Esophagus squamous epithelium (tissue), 5 donors: Measurements from ENCODE around the gene R3HDM4. TPM values are rescaled to one million over a fixed set of nuclear protein-coding genes. Genes with fewer than 3 reads are reported as not detected.

Source experiments
- DNase-seq: peaks from one replicate; lab custom pipeline; 2025; lab: John Stamatoyannopoulos, UW
- H3K27ac ChIP-seq, 4 donors: fragments of 200-600 bp; sonication (generic); one replicate each; pipeline ENCODE4 v1.5.1; 2016 to 2019; ENCODE audit warnings: mild to moderate bottlenecking in 1 of 4
- H3K27me3 ChIP-seq, 4 donors: fragments of 200-600 bp; sonication (generic); 1 replicate in 3 of 4; 2 replicates in 1 of 4; pipeline versions ENCODE4 v1.5.1 to v1.6.0; 2017 to 2021; ENCODE audit warnings: antibody characterized with exemption in 1 of 4
- H3K36me3 ChIP-seq, 3 donors: fragments of 200-600 bp; sonication (generic); one replicate each; pipeline ENCODE4 v1.5.1; 2016 to 2019
- H3K4me1 ChIP-seq, 3 donors: fragments of 200-600 bp; sonication (generic); one replicate each; pipeline ENCODE4 v1.5.1; 2017 to 2019
- H3K4me3 ChIP-seq, 4 donors: fragments of 200-600 bp; sonication (generic); 1 replicate in 3 of 4; 2 replicates in 1 of 4; pipeline ENCODE4 v1.5.1; 2016 to 2019; ENCODE audit warnings: mild to moderate bottlenecking in 2 of 4, moderate library complexity in 1 of 4
- H3K9me3 ChIP-seq, 3 donors: fragments of 200-600 bp; sonication (generic); one replicate each; pipeline ENCODE4 v1.5.1; 2016 to 2019
- POLR2A ChIP-seq, 4 donors: fragments of 450-650 bp; IDR thresholded peaks; one replicate each; pipeline ENCODE4 v1.6.1; 2017; ENCODE audit warnings: antibody characterized with exemption in 4 of 4, mild to moderate bottlenecking in 4 of 4, moderate library complexity in 3 of 4
- WGBS, 2 donors: methylation state at CpG; one replicate each; pipeline ENCODE4 v1.1.5; 2018; 5-methylcytosine and 5-hydroxymethylcytosine counted together
- intact Hi-C: fragments of 100-400 bp; cut with DNase I; formaldehyde crosslinking; loops from one replicate; pipeline ENCODE4 v1.15.0; 2022
- total RNA-seq, 4 donors: library from RNA; depleted of rRNA; stranded (reverse); fragments of >200 nt; gene quantifications; one replicate each; pipeline ENCODE4 v1.1.0, GENCODE V29; 2016
- TF ChIP-seq, protein P1 (sequence below), 6 experiments: fragments of 450-650 bp in 4 of 6; fragments of 200-600 bp in 2 of 6; sonication (generic) in 2 of 6; IDR thresholded peaks; one replicate each; pipeline ENCODE4 v1.5.1; 2016 to 2019; ENCODE audit warnings: antibody characterized with exemption in 6 of 6, mild to moderate bottlenecking in 4 of 6, moderate library complexity in 4 of 6
- donor health status: DM: yes; HTN: yes; CAD: no.

R3HDM4 gene
- total RNA-seq, 4 donors from 2014 or later: 42.9 to 83.7 (median 62.4) TPM

- TF ChIP-seq POLR2A (IDR thresholded peaks at IDR 0.05): no peak
- TF ChIP-seq, protein P1, sequence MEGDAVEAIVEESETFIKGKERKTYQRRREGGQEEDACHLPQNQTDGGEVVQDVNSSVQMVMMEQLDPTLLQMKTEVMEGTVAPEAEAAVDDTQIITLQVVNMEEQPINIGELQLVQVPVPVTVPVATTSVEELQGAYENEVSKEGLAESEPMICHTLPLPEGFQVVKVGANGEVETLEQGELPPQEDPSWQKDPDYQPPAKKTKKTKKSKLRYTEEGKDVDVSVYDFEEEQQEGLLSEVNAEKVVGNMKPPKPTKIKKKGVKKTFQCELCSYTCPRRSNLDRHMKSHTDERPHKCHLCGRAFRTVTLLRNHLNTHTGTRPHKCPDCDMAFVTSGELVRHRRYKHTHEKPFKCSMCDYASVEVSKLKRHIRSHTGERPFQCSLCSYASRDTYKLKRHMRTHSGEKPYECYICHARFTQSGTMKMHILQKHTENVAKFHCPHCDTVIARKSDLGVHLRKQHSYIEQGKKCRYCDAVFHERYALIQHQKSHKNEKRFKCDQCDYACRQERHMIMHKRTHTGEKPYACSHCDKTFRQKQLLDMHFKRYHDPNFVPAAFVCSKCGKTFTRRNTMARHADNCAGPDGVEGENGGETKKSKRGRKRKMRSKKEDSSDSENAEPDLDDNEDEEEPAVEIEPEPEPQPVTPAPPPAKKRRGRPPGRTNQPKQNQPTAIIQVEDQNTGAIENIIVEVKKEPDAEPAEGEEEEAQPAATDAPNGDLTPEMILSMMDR (IDR thresholded peaks at IDR 0.05): no peak
- H3K9me3 ChIP-seq: no peaks in the 10 kb centered on the region
Observed at GRCh38 chr19:906480-906879, 6.5 kb downstream of the R3HDM4 start.

GRCh38 chr19:904545-904944 is 8.5 kb downstream of the R3HDM4 start:
- no peaks in the 10 kb centered on the region for H3K27me3 ChIP-seq
- intact Hi-C loops: no loop called here
- H3K4me1 ChIP-seq: peaks cover 21 to 59% (median 22%) of the 10 kb centered on the region in 3 donors
- no peak overlapping the region for H3K4me3 ChIP-seq
- DNase-seq: no peak
- 81 to 82% methylated on average over 8 of the region's 8 CpGs for WGBS, 2 donors
- no peak overlapping the region for H3K27ac ChIP-seq
- no peak for TF ChIP-seq POLR2A (IDR thresholded peaks at IDR 0.05)
- TF ChIP-seq, protein P1 (IDR thresholded peaks at IDR 0.05): no peak
- no peaks in the 10 kb centered on the region for H3K9me3 ChIP-seq
- peaks cover 0 to 29% (median 6%) of the 10 kb centered on the region in 3 donors for H3K36me3 ChIP-seq

More at GRCh38 chr19:906480-906879, 6.5 kb downstream of the R3HDM4 start:
- peaks cover 23 to 63% (median 29%) of the 10 kb centered on the region in 3 donors for H3K4me1 ChIP-seq
- WGBS, 2 donors: 91 to 94% methylated on average over 6 to 7 of the region's 7 CpGs
- intact Hi-C loops: no loop called here
- no peak overlapping the region for H3K27ac ChIP-seq
- no peak for DNase-seq
- no peak overlapping the region for H3K4me3 ChIP-seq
- peaks cover 0 to 13% (median 0%) of the 10 kb centered on the region in 3 donors for H3K36me3 ChIP-seq
- no peaks in the 10 kb centered on the region for H3K27me3 ChIP-seq

DNA sequence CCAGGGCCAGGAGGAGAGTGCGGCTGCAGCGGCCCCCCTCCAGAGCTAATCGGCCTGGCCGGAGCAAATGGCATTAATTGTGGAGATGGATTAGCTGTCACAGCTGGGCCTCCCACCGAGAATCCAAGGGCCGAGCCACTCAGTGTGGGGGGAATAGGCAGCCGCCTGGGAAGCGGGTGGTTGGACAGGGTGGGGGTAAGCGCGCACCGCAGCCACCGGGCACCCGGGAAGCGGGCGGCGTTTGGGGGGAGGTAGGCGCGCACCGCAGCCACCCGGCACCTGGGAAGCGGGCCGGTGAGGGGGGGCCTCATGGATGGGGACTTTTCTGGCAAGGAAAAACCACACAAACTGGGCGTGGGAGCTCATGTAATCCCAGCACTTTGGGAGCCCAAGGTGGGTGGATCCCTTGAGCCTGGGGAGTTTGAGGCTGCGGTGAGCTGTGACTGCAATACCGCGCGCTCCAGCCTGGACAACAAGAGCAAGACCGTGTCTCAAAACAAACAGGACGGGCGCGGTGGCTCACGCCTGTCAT is 9.7 kb downstream of the R3HDM4 start:
- H3K36me3 ChIP-seq: peaks cover 8 to 42% (median 14%) of the 10 kb centered on the region in 3 donors
- DNase-seq: no peak
- peak overlapping the region in 1 of 4 donors; percentile 12 for H3K4me3 ChIP-seq
- peak overlapping the region in 2 of 4 donors; percentile 5 for H3K27ac ChIP-seq
- no peaks in the 10 kb centered on the region for H3K27me3 ChIP-seq
- H3K4me1 ChIP-seq: peaks cover 11 to 46% (median 11%) of the 10 kb centered on the region in 3 donors
- 56 to 65% methylated on average over 8 to 11 of the region's 32 CpGs for WGBS, 2 donors
- H3K9me3 ChIP-seq: no peaks in the 10 kb centered on the region
- TF ChIP-seq POLR2A (IDR thresholded peaks at IDR 0.05): no peak
- TF ChIP-seq, protein P1 (IDR thresholded peaks at IDR 0.05): no peak
- intact Hi-C loops: no loop called here

- H3K4me1 ChIP-seq: peaks cover 10 to 41% (median 11%) of the 10 kb centered on the region in 3 donors
- WGBS, 2 donors: 83 to 88% methylated on average over 14 of the region's 14 CpGs
- H3K9me3 ChIP-seq: no peaks in the 10 kb centered on the region
- H3K4me3 ChIP-seq: no peak overlapping the region
- DNase-seq: no peak
- TF ChIP-seq POLR2A (IDR thresholded peaks at IDR 0.05): no peak
- TF ChIP-seq, protein P1 (IDR thresholded peaks at IDR 0.05): no peak
- H3K36me3 ChIP-seq: peaks cover 8 to 46% (median 14%) of the 10 kb centered on the region in 3 donors
- H3K27ac ChIP-seq: peak overlapping the region in 2 of 4 donors; percentile 5
- intact Hi-C loops: no loop called here
- no peaks in the 10 kb centered on the region for H3K27me3 ChIP-seq
Observed at GRCh38 chr19:902446-903226, 10.4 kb downstream of the R3HDM4 start.

DNA sequence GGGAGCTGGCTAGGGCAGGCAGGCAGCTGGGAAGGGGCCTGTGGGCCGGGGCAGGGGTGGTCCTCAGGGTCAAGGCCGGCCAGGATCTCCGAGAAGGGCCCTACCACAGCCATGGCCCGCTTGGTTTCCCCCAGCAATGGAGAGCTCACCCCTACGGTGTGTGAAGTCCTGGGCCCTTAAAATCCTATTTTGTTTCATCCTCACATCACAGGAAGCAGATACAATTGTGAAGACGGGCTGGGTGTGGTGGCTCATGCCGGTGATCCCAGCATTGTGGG is 11.0 kb downstream of the R3HDM4 start:
- Histone ChIP-seq H3K36me3 (peaks cover 8 to 52% (median 17%) of the 10 kb centered on the region in 3 donors), H3K27me3 (no peaks in the 10 kb centered on the region), H3K9me3 (no peaks in the 10 kb centered on the region), H3K4me1 (peaks cover 5 to 35% (median 8%) of the 10 kb centered on the region in 3 donors), H3K4me3 (no peak overlapping the region), H3K27ac (no peak overlapping the region)
- DNase-seq: no peak
- 72 to 93% methylated on average over 2 to 4 of the region's 7 CpGs for WGBS, 2 donors
- intact Hi-C loops: no loop called here
- no peak for TF ChIP-seq POLR2A (IDR thresholded peaks at IDR 0.05)
- TF ChIP-seq, protein P1 (IDR thresholded peaks at IDR 0.05): no peak
